H1 (cell line): Measurements from ENCODE around the gene SLC66A1. TPM values are rescaled to one million over a fixed set of nuclear protein-coding genes. Genes with fewer than 3 reads are reported as not detected.

Source experiments
- CHD2 ChIP-seq: IDR thresholded peaks from 2 replicates; pipeline ENCODE4 v1.6.1; 2012; ENCODE audit warnings: low read length, improper control_type of control experiment
- GTF2F1 ChIP-seq: IDR thresholded peaks from 2 replicates; pipeline ENCODE4 v1.6.1; 2012; ENCODE audit warnings: low read depth, low read length, improper control_type of control experiment, borderline replicate concordance
- NANOG ChIP-seq: IDR thresholded peaks from 2 replicates; pipeline ENCODE4 v1.6.1; 2011; ENCODE audit warnings: low read length, low read depth, mild to moderate bottlenecking, inconsistent platforms; ENCODE audit not compliant: insufficient read depth, poor library complexity, severe bottlenecking
- POLR2AphosphoS5 ChIP-seq: IDR thresholded peaks from 2 replicates; pipeline ENCODE4 v1.6.1; 2011; ENCODE audit warnings: low read depth, low read length
- RXRA ChIP-seq: IDR thresholded peaks from 2 replicates; pipeline ENCODE4 v1.6.1; 2011; ENCODE audit warnings: low read depth, mild to moderate bottlenecking, low read length, moderate library complexity; ENCODE audit not compliant: insufficient read depth
- TAF1 ChIP-seq: IDR thresholded peaks from 2 replicates; pipeline ENCODE4 v1.6.1; 2011; ENCODE audit warnings: mild to moderate bottlenecking, low read depth, low read length
- TBP ChIP-seq: IDR thresholded peaks from 2 replicates; pipeline ENCODE4 v1.6.1; 2011; ENCODE audit warnings: low read depth, low read length, improper control_type of control experiment
- ZNF274 ChIP-seq: IDR thresholded peaks from 2 replicates; pipeline ENCODE4 v1.7.0; 2012; ENCODE audit warnings: low read length, borderline replicate concordance; ENCODE audit errors: extremely low read depth
- polyA plus RNA-seq, 7 experiments: library from polyadenylated mRNA; depleted of rRNA in 3 of 7; stranded (reverse) in 5 of 7; unstranded in 2 of 7; fragments of >200 nt in 5 of 7; fragments of 200-250 nt in 2 of 7; gene quantifications; 1 replicate in 5 of 7; 2 replicates in 1 of 7; 4 replicates in 1 of 7; pipeline versions ENCODE4 v1.2.1 to v1.2.3, GENCODE V29; 2011 to 2013; ENCODE audit warnings: missing spikeins in 2 of 7, mixed read lengths in 2 of 7
- total RNA-seq: library from RNA; stranded (reverse); fragmentation: NEBNext Ultra II Directional; extraction: Animal tissue kit (Norgen Biotek cat#: 25700); gene quantifications from 2 replicates; pipeline ENCODE4 v1.2.1, GENCODE V29; 2021

Gene SLC66A1
- total and polyA plus RNA-seq, 2 of the 8 experiments (the other 6 are each of a cell fraction or from before 2014, with no cell fraction given), result 16.8 to 27.9 TPM

DNA sequence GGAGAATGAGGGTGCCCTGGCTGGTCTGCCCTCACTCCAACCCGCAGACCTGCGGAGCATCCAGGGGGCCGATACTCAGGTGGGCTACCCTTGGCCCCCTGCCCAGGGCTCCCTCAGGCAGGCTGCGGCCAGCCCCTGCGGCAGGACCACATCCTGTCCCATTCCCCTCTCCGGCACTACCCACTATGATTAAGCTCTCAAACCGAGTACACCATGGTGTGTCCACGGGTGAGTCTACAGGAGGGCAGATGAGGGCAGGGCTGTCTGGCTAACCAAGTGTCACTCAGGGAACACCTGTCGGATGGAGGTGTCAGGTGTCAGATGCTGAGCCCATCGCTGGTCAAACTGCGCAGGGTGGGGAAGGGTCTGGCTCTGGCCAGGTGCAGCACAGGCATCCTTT lies 47.2 kb downstream of the SLC66A1 start (continued):
- TF ChIP-seq RXRA (no peak), GTF2F1 (no peak), CHD2 (no peak), NANOG (no peak), TAF1 (no peak), POLR2AphosphoS5 (no peak), ZNF274 (no peak), TBP (no peak)
